ENCODE results near the gene ATG2B.

DNA sequence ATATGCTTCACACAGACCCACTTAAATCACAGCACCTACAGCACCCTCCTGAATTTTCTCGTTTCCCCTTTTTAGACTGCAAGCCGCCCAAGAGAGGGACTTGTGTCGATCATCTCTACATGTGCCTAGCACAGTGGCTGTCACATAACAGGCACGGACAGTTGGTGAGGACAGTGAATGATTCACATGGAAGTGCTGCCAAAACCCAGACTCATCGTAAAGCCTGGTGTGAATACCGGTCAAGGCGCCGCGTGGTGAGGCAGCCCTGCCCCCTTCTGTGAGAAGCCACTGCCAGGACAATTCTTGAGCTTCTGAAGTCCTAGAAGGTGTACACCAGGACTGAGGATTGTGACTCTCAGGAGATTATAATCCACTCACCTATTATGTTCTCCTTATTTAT, 44.3 kb downstream of the ATG2B start:
- TF ChIP-seq, protein P1, sequence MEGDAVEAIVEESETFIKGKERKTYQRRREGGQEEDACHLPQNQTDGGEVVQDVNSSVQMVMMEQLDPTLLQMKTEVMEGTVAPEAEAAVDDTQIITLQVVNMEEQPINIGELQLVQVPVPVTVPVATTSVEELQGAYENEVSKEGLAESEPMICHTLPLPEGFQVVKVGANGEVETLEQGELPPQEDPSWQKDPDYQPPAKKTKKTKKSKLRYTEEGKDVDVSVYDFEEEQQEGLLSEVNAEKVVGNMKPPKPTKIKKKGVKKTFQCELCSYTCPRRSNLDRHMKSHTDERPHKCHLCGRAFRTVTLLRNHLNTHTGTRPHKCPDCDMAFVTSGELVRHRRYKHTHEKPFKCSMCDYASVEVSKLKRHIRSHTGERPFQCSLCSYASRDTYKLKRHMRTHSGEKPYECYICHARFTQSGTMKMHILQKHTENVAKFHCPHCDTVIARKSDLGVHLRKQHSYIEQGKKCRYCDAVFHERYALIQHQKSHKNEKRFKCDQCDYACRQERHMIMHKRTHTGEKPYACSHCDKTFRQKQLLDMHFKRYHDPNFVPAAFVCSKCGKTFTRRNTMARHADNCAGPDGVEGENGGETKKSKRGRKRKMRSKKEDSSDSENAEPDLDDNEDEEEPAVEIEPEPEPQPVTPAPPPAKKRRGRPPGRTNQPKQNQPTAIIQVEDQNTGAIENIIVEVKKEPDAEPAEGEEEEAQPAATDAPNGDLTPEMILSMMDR (IDR thresholded peaks at IDR 0.05), result no peak
- no peak for TF ChIP-seq POLR2A (IDR thresholded peaks at IDR 0.05)
